Naive thymus-derived CD4-positive, alpha-beta T cell (primary cell): Measurements from ENCODE around the gene NOVA1. TPM values are rescaled to one million over a fixed set of nuclear protein-coding genes. Genes with fewer than 3 reads are reported as not detected.

Experiments
- ATAC-seq: fragments of 150-1000 bp; cut with Tn5 transposase; 2 replicates; pipeline ENCODE4 v1.10.0; 2021; ENCODE audit warnings: mild to moderate bottlenecking, moderate library complexity
- CTCF ChIA-PET: fragments of 350-600 bp; sonication (Branson Sonifier 250); formaldehyde crosslinking; loops from one replicate; lab custom pipeline; 2021; ENCODE audit warnings: antibody characterized with exemption; lab: Charles Lee
- POLR2A ChIA-PET: fragments of 350-600 bp; sonication (Branson Sonifier 250); formaldehyde crosslinking; loops from one replicate; lab custom pipeline; 2021; ENCODE audit warnings: antibody characterized with exemption, inconsistent platforms; lab: Charles Lee
- DNase-seq, 9 donors: peaks; one replicate each; pipeline versions ENCODE4 v3.0.0 to v3.0.0-alpha.2; 2020 to 2022; ENCODE audit warnings: mixed read lengths in 1 of 9
- H3K27ac ChIP-seq: one replicate; pipeline ENCODE4 v1.7.0; 2013; ENCODE audit warnings: mild to moderate bottlenecking, low read depth, low read length, moderate library complexity
- H3K27me3 ChIP-seq, 2 donors: one replicate each; pipeline ENCODE4 v1.7.0; 2013; ENCODE audit warnings: low read length in 2 of 2, mild to moderate bottlenecking in 2 of 2, moderate library complexity in 2 of 2; ENCODE audit not compliant: control insufficient read depth in 2 of 2, insufficient read depth in 2 of 2
- H3K36me3 ChIP-seq, 3 experiments: 1 replicate in 2 of 3; 2 replicates in 1 of 3; pipeline ENCODE4 v1.7.0; 2013; ENCODE audit warnings: low read length in 3 of 3, mild to moderate bottlenecking in 3 of 3, moderate library complexity in 1 of 3; ENCODE audit not compliant: insufficient read depth in 3 of 3, control insufficient read depth in 2 of 3
- H3K4me1 ChIP-seq, 2 donors: one replicate each; pipeline ENCODE4 v1.7.0; 2013; ENCODE audit warnings: low read length in 2 of 2, mild to moderate bottlenecking in 2 of 2, moderate library complexity in 1 of 2; ENCODE audit not compliant: control insufficient read depth in 2 of 2, insufficient read depth in 2 of 2
- H3K4me3 ChIP-seq: 2 replicates; pipeline ENCODE4 v1.7.0; 2013; ENCODE audit warnings: mild to moderate bottlenecking, low read length
- H3K9me3 ChIP-seq, 3 experiments: 1 replicate in 2 of 3; 2 replicates in 1 of 3; pipeline ENCODE4 v1.7.0; 2013; ENCODE audit warnings: low read length in 3 of 3; ENCODE audit not compliant: control insufficient read depth in 2 of 3
- H3K27ac Mint-ChIP-seq, 9 donors: one replicate each; pipeline ENCODE4 v1.8.0; 2020 to 2022; ENCODE audit warnings: mixed read lengths in 9 of 9, mild to moderate bottlenecking in 8 of 9, moderate library complexity in 5 of 9, inconsistent platforms in 2 of 9
- H3K27me3 Mint-ChIP-seq, 5 donors: one replicate each; pipeline ENCODE4 v1.8.0; 2021 to 2022; ENCODE audit warnings: mixed read lengths in 5 of 5, mild to moderate bottlenecking in 1 of 5
- H3K36me3 Mint-ChIP-seq, 5 donors: one replicate each; pipeline ENCODE4 v1.8.0; 2020 to 2022; ENCODE audit warnings: mixed read lengths in 5 of 5, mild to moderate bottlenecking in 3 of 5, inconsistent platforms in 1 of 5
- H3K4me1 Mint-ChIP-seq, 7 donors: one replicate each; pipeline ENCODE4 v1.8.0; 2020 to 2022; ENCODE audit warnings: mixed read lengths in 7 of 7, mild to moderate bottlenecking in 3 of 7, inconsistent platforms in 1 of 7
- H3K4me3 Mint-ChIP-seq, 10 donors: one replicate each; pipeline ENCODE4 v1.8.0; 2020 to 2022; ENCODE audit warnings: mild to moderate bottlenecking in 10 of 10, mixed read lengths in 10 of 10, moderate library complexity in 6 of 10, inconsistent platforms in 2 of 10
- H3K9me3 Mint-ChIP-seq, 11 donors: one replicate each; pipeline ENCODE4 v1.8.0; 2020 to 2022; ENCODE audit warnings: mixed read lengths in 11 of 11, mild to moderate bottlenecking in 4 of 11, inconsistent platforms in 1 of 11, moderate library complexity in 1 of 11
- intact Hi-C, 2 donors: fragments of 100-400 bp; cut with micrococcal nuclease; formaldehyde crosslinking; loops; one replicate each; pipeline ENCODE4 v1.15.1; 2023
- polyA plus RNA-seq, 2 donors: library from polyadenylated mRNA; unstranded; fragments of 300-500 nt; fragmentation: Illumina TruSeq; gene quantifications; one replicate each; pipeline ENCODE4 v1.2.3, GENCODE V29; 2021
- total RNA-seq, 6 experiments: library from RNA in 5 of 6; stranded (reverse) in 5 of 6; gene quantifications; 1 replicate in 5 of 6; 2 replicates in 1 of 6; pipeline ENCODE4 v1.2.3 and lab custom pipeline; 2021 to 2026

Gene NOVA1
- total and polyA plus RNA-seq, 7 experiments from 2014 or later: 0.24 to 0.37 TPM; not detected in 5

DNA sequence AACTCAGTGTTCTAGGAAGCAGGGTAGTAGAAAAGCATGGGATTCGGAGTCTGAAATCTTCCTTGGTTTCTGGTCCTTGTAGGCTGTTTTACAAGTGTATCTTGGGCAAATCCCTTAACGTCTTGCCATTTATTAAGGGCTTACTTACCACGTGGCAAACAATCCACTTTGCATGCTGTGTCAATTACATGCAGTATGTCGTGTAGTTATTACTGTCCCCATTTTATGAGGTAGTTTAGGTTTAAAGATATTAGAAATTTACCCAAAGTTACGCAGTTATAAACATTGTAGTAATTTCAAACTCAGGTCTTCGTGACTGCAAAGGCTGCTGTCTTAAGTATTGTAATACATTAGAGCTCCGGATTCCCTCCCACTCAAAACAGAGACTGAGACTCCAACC is 1.5 kb upstream of the NOVA1 start:
- Histone ChIP-seq H3K4me3 (no peak overlapping the region), H3K27ac (no peak overlapping the region), H3K27me3 (peaks cover 0 to 4% of the 10 kb centered on the region in 2 donors), H3K9me3 (no peaks in the 10 kb centered on the region), H3K36me3 (no peaks in the 10 kb centered on the region), H3K4me1 (no peaks in the 10 kb centered on the region)
- intact Hi-C loops: no loop called here
- Mint-ChIP-seq H3K4me3 (no peak overlapping the region), H3K9me3 (peaks cover 0 to 31% (median 13%) of the 10 kb centered on the region in 11 donors), H3K27ac (no peak overlapping the region), H3K4me1 (peaks cover 0 to 6% (median 4%) of the 10 kb centered on the region in 7 donors), H3K27me3 (peaks cover 28 to 47% (median 43%) of the 10 kb centered on the region in 5 donors), H3K36me3 (peaks cover 0 to 3% (median 0%) of the 10 kb centered on the region in 5 donors)
- POLR2A ChIA-PET: no interaction called here
- no peak for DNase-seq
- CTCF ChIA-PET: no interaction called here
- no peak for ATAC-seq

DNA sequence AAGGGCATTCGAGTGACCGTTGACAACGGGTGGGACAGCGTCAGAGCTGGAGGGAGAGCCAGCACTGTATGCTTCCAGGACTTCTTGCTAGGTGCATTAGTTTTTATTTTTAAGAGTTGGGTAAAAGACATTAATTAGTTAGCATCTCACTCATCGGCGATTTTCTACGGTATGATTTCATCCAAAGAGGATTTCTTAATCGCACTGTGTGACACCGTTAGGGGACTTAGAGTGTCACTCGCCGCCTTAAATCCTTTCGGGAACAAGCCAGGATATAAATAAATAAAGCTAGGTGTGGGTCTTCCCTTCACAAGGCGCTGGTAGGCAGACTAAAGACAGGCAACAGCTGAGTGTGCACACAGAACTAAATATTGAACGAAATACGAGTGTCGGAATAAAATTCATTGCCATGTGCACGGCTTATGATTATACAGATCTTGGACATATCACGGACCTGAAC is 869 bp upstream of the NOVA1 start:
- Histone ChIP-seq H3K4me1 (no peaks in the 10 kb centered on the region), H3K27ac (no peak overlapping the region), H3K9me3 (no peaks in the 10 kb centered on the region), H3K27me3 (peaks cover 0 to 4% of the 10 kb centered on the region in 2 donors), H3K36me3 (no peaks in the 10 kb centered on the region), H3K4me3 (no peak overlapping the region)
- POLR2A ChIA-PET: no interaction called here
- peak overlapping the region in 9 of 10 donors; percentile 25 to 61 (median 29) for H3K4me3 Mint-ChIP-seq
- H3K36me3 Mint-ChIP-seq: peaks cover 0 to 3% (median 0%) of the 10 kb centered on the region in 5 donors
- H3K27ac Mint-ChIP-seq: peak overlapping the region in 1 of 9 donors; percentile 29
- DNase-seq: no peak
- H3K4me1 Mint-ChIP-seq: peaks cover 0 to 6% (median 4%) of the 10 kb centered on the region in 7 donors
- intact Hi-C loops: no loop called here
- CTCF ChIA-PET: no interaction called here
- no peak for ATAC-seq
- peaks cover 28 to 48% (median 43%) of the 10 kb centered on the region in 5 donors for H3K27me3 Mint-ChIP-seq
- H3K9me3 Mint-ChIP-seq: peaks cover 0 to 28% (median 13%) of the 10 kb centered on the region in 11 donors

GRCh38 chr14:26598081-26598671 is 343 bp upstream of the NOVA1 start:
- peak; percentile 52 for ATAC-seq
- no peaks in the 10 kb centered on the region for H3K36me3 ChIP-seq
- intact Hi-C loops: no loop called here
- no peaks in the 10 kb centered on the region for H3K4me1 ChIP-seq
- peaks cover 0 to 6% (median 4%) of the 10 kb centered on the region in 7 donors for H3K4me1 Mint-ChIP-seq
- no peak overlapping the region for H3K27ac ChIP-seq
- peak overlapping the region in 9 of 10 donors; percentile 25 to 61 (median 29) for H3K4me3 Mint-ChIP-seq
- H3K36me3 Mint-ChIP-seq: peaks cover 0 to 3% (median 0%) of the 10 kb centered on the region in 5 donors
- POLR2A ChIA-PET: no interaction called here
- peaks cover 28 to 48% (median 43%) of the 10 kb centered on the region in 5 donors for H3K27me3 Mint-ChIP-seq
- CTCF ChIA-PET: no interaction called here
- no peak overlapping the region for H3K4me3 ChIP-seq
- H3K9me3 ChIP-seq: no peaks in the 10 kb centered on the region
- DNase-seq: peak in 4 of 9 donors; percentile 2 to 27 (median 4)
- peaks cover 0 to 4% of the 10 kb centered on the region in 2 donors for H3K27me3 ChIP-seq
- peaks cover 0 to 28% (median 13%) of the 10 kb centered on the region in 11 donors for H3K9me3 Mint-ChIP-seq
- peak overlapping the region in 1 of 9 donors; percentile 29 for H3K27ac Mint-ChIP-seq

- POLR2A ChIA-PET: no interaction called here
- no peaks in the 10 kb centered on the region for H3K36me3 ChIP-seq
- CTCF ChIA-PET: no interaction called here
- Mint-ChIP-seq H3K4me3 (peak overlapping the region in 3 of 10 donors; percentile 37 to 66 (median 45)), H3K9me3 (peaks cover 0 to 28% (median 13%) of the 10 kb centered on the region in 11 donors), H3K27me3 (peaks cover 28 to 48% (median 43%) of the 10 kb centered on the region in 5 donors), H3K4me1 (peaks cover 0 to 6% (median 4%) of the 10 kb centered on the region in 7 donors), H3K27ac (no peak overlapping the region), H3K36me3 (peaks cover 0 to 3% (median 0%) of the 10 kb centered on the region in 5 donors)
- no peaks in the 10 kb centered on the region for H3K9me3 ChIP-seq
- H3K4me1 ChIP-seq: no peaks in the 10 kb centered on the region
- no peak overlapping the region for H3K4me3 ChIP-seq
- intact Hi-C loops: no loop called here
- H3K27ac ChIP-seq: no peak overlapping the region
- ATAC-seq (no peak), DNase-seq (no peak)
- peaks cover 0 to 4% of the 10 kb centered on the region in 2 donors for H3K27me3 ChIP-seq
Observed at GRCh38 chr14:26597071-26597588, 703 bp downstream of the NOVA1 start.

- Mint-ChIP-seq H3K9me3 (peaks cover 0 to 28% (median 12%) of the 10 kb centered on the region in 11 donors), H3K27me3 (peaks cover 28 to 48% (median 43%) of the 10 kb centered on the region in 5 donors), H3K4me1 (peaks cover 0 to 6% (median 4%) of the 10 kb centered on the region in 7 donors), H3K36me3 (peaks cover 0 to 3% (median 0%) of the 10 kb centered on the region in 5 donors), H3K4me3 (peak overlapping the region in 6 of 10 donors; percentile 9 to 69 (median 55)), H3K27ac (peak overlapping the region in 1 of 9 donors; percentile 64)
- POLR2A ChIA-PET: no interaction called here
- Histone ChIP-seq H3K4me1 (no peaks in the 10 kb centered on the region), H3K9me3 (no peaks in the 10 kb centered on the region), H3K4me3 (no peak overlapping the region), H3K27ac (no peak overlapping the region), H3K36me3 (no peaks in the 10 kb centered on the region), H3K27me3 (peaks cover 0 to 4% of the 10 kb centered on the region in 2 donors)
- no peak for DNase-seq
- ATAC-seq: no peak
- intact Hi-C loops: no loop called here
- CTCF ChIA-PET: no interaction called here
Observed at GRCh38 chr14:26596543-26597061, 1.2 kb downstream of the NOVA1 start.

DNA sequence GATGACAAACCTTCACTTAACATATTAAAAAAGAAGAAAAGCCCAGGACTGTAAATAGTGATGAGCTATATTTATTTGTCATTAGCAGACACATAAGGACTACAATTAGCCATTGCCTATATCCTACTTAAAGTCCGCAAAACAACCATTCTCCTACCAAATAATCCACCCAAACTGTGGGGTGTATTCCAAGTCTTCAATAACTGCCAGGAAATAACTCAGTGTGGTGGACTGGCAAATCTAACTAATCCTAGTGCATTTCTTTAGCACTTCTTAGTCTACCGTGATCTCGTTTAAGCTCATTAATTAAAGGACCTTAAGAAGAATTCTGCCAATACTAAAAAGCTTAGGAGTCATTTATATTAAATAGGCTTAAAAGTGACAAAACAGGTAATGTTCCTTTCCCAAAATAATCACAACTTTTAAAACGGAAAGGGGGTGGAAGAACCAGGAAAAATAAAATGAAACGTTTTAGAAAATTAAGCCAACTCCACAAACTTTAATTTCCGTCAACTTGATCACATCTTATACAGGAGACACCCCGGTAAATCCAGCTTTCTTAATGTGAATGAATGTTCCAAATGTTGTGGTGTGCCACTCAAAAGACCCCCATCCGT is 1.8 kb downstream of the NOVA1 start:
- Histone ChIP-seq H3K36me3 (no peaks in the 10 kb centered on the region), H3K9me3 (no peaks in the 10 kb centered on the region), H3K4me1 (no peaks in the 10 kb centered on the region), H3K4me3 (no peak overlapping the region), H3K27me3 (peaks cover 0 to 4% of the 10 kb centered on the region in 2 donors), H3K27ac (no peak overlapping the region)
- DNase-seq (no peak), ATAC-seq (no peak)
- Mint-ChIP-seq H3K36me3 (peaks cover 0 to 3% (median 0%) of the 10 kb centered on the region in 5 donors), H3K4me3 (peak overlapping the region in 3 of 10 donors; percentile 9 to 66 (median 47)), H3K9me3 (peaks cover 0 to 28% (median 12%) of the 10 kb centered on the region in 11 donors), H3K27ac (peak overlapping the region in 1 of 9 donors; percentile 64), H3K27me3 (peaks cover 28 to 48% (median 43%) of the 10 kb centered on the region in 5 donors), H3K4me1 (peaks cover 0 to 6% (median 4%) of the 10 kb centered on the region in 7 donors)
- ChIA-PET POLR2A (no interaction called here), CTCF (no interaction called here)
- intact Hi-C loops: no loop called here
